Tongue (tissue), 2 donors: ENCODE data around the gene PRR33. TPM values are rescaled to one million over a fixed set of nuclear protein-coding genes. Genes with fewer than 3 reads are reported as not detected.

Experiments
- DNase-seq: peaks from one replicate; pipeline ENCODE4 v3.0.0-alpha.2; 2015
- total RNA-seq: library from RNA; depleted of rRNA; stranded (reverse); fragments of >200 nt; gene quantifications from one replicate; pipeline ENCODE4 v1.2.3, GENCODE V29; 2014

The PRR33 gene
- total RNA-seq, 1 donor from 2014 or later = 4.8 TPM

- DNase-seq = no peak
Measured at GRCh38 chr11:1847006-1847735, 44.5 kb downstream of the PRR33 start.

GRCh38 chr11:1846453-1846932 lies 45.2 kb downstream of the PRR33 start:
- no peak for DNase-seq

GRCh38 chr11:1845561-1846452 lies 45.9 kb downstream of the PRR33 start:
- DNase-seq = no peak

- no peak for DNase-seq
Measured at GRCh38 chr11:1845095-1845429, 46.6 kb downstream of the PRR33 start.

- peak; percentile 54 for DNase-seq
Measured at GRCh38 chr11:1844221-1845094, 47.2 kb downstream of the PRR33 start.

- no peak for DNase-seq
Measured at GRCh38 chr11:1843796-1844195, 47.9 kb downstream of the PRR33 start.

- peak; percentile 39 for DNase-seq
Measured at GRCh38 chr11:1843098-1843473, 48.6 kb downstream of the PRR33 start.

- no peak for DNase-seq
Measured at GRCh38 chr11:1842149-1843097, 49.3 kb downstream of the PRR33 start.

- DNase-seq = no peak
Measured at GRCh38 chr11:1841511-1842148, 50.1 kb downstream of the PRR33 start.

GRCh38 chr11:1840780-1841480 lies 50.8 kb downstream of the PRR33 start:
- DNase-seq = no peak

- DNase-seq = no peak
Measured at GRCh38 chr11:1839924-1840779, 51.5 kb downstream of the PRR33 start.

GRCh38 chr11:1839204-1839923 lies 52.3 kb downstream of the PRR33 start:
- DNase-seq = peak; percentile 82

GRCh38 chr11:1838426-1839144 lies 53.1 kb downstream of the PRR33 start, which contains the start of gene TNNI2:
Gene TNNI2 (plus strand): TSS chr11:1838981. CDS start chr11:1839697, 716 bp downstream.
- DNase-seq = peak; percentile 85
